Pancreas (tissue), 10 donors: ENCODE results near the gene TSPAN11. TPM values are rescaled to one million over a fixed set of nuclear protein-coding genes. Genes with fewer than 3 reads are reported as not detected.

ENCODE experiments used
- ATAC-seq, 4 donors: fragments of 200-7000 bp; cut with Tn5 transposase; one replicate each; pipeline versions ENCODE4 v1.8.0 to v1.9.1; 2020; ENCODE audit warnings: mild to moderate bottlenecking in 4 of 4, moderate library complexity in 4 of 4
- DNase-seq, 6 donors: peaks; one replicate each; pipeline ENCODE4 v3.0.0-alpha.2; 2020
- FAIRE-seq: peaks from 2 replicates; lab custom pipeline; 2012; peaks lifted over from hg19 to GRCh38; lab: Jason Lieb, UNC
- H3K27ac ChIP-seq, 4 donors: fragments of 200-600 bp; sonication (generic); 1 replicate in 3 of 4; 2 replicates in 1 of 4; pipeline versions ENCODE4 v1.5.0 to v1.8.0; 2020
- H3K27me3 ChIP-seq, 4 donors: fragments of 200-600 bp; one replicate each; pipeline ENCODE4 v1.8.0; 2021
- H3K36me3 ChIP-seq, 3 donors: fragments of 200-600 bp; sonication (generic) in 1 of 3; one replicate each; pipeline versions ENCODE4 v1.5.0 to v1.8.0; 2020 to 2021
- H3K4me1 ChIP-seq, 3 donors: fragments of 200-600 bp; one replicate each; pipeline ENCODE4 v1.8.0; 2021
- H3K4me3 ChIP-seq, 4 donors: fragments of 200-600 bp; sonication (generic) in 2 of 4; one replicate each; pipeline versions ENCODE4 v1.5.0 to v1.8.0; 2020 to 2021
- H3K9me3 ChIP-seq, 4 donors: fragments of 200-600 bp; one replicate each; pipeline ENCODE4 v1.8.0; 2021
- CTCF ChIP-seq, 4 donors: fragments of 200-600 bp; sonication (generic) in 3 of 4; IDR thresholded peaks; one replicate each; pipeline versions ENCODE4 v1.5.0 to v1.8.0; 2021; ENCODE audit warnings: antibody characterized with exemption in 4 of 4
- WGBS, 2 donors: extraction: QIAGEN DNeasy Blood & Tissue Kit; methylation state at CpG; one replicate each; pipeline ENCODE4 v1.1.7; 2013; 5-methylcytosine and 5-hydroxymethylcytosine counted together
- intact Hi-C, 3 donors: fragments of 100-400 bp; cut with DNase I; formaldehyde crosslinking; loops; one replicate each; pipeline versions ENCODE4 v1.11.1 to v1.14.2; 2022
- polyA plus RNA-seq, 2 donors: library from polyadenylated mRNA; stranded (reverse); fragments of 200-250 nt; gene quantifications; one replicate each; pipeline ENCODE4 v1.2.3, GENCODE V29; 2013
- total RNA-seq, 6 donors: library from RNA; stranded (reverse); fragmentation: NEBNext Ultra II Directional in 4 of 6; extraction: Animal tissue kit (Norgen Biotek cat#: 25700) in 4 of 6; gene quantifications; one replicate each; pipeline versions ENCODE4 v1.2.1 to v1.2.4, GENCODE V29; 2021 to 2023
- donor health status: healthy with polysubstance abuse.
- donor health status: DM: no; HTN: no; CAD: no; lungs with moderate emphysema.
- donor health status: DM: no; HTN: no; CAD: no.
- donor health status: control.
- donor health status: control.
- donor health status: Bipolar disorder and iron deficiency.
- donor health status: DM: yes; HTN: yes; CAD: no.
- donor health status: DM: no; HTN: no; CAD: no.
- donor health status: DM: no; HTN: no; CAD: no.
- donor health status: DM: yes; HTN: yes; CAD: no.

TSPAN11 gene
- total and polyA plus RNA-seq, 8 donors: 0.13 to 2.2 (median 0.44) TPM

GRCh38 chr12:30923057-30923456 lies 3.5 kb upstream of the TSPAN11 start:
- no peak for FAIRE-seq
- no peak for TF ChIP-seq CTCF (IDR thresholded peaks at IDR 0.05)
- Histone ChIP-seq H3K27ac (no peak overlapping the region), H3K4me3 (no peak overlapping the region), H3K36me3 (no peaks in the 10 kb centered on the region), H3K27me3 (no peaks in the 10 kb centered on the region), H3K4me1 (no peaks in the 10 kb centered on the region), H3K9me3 (no peaks in the 10 kb centered on the region)
- intact Hi-C loops: no loop called here
- 71 to 92% methylated on average over 1 of the region's 1 CpG for WGBS, 2 donors
- no peak for DNase-seq
- ATAC-seq: no peak

- Histone ChIP-seq H3K27ac (no peak overlapping the region), H3K4me1 (no peaks in the 10 kb centered on the region), H3K4me3 (peak overlapping the region in 2 of 4 donors; percentile 28 to 45), H3K36me3 (no peaks in the 10 kb centered on the region), H3K27me3 (no peaks in the 10 kb centered on the region), H3K9me3 (no peaks in the 10 kb centered on the region)
- FAIRE-seq (no peak), DNase-seq (no peak), ATAC-seq (no peak)
- 60 to 72% methylated on average over 11 of the region's 11 CpGs for WGBS, 2 donors
- no peak for TF ChIP-seq CTCF (IDR thresholded peaks at IDR 0.05)
- intact Hi-C loops: no loop called here
These were observed 823 bp upstream of the TSPAN11 start for GRCh38 chr12:30925607-30926242.

GRCh38 chr12:30927222-30927611 lies 669 bp downstream of the TSPAN11 start:
- 89 to 94% methylated on average over 7 of the region's 7 CpGs for WGBS, 2 donors
- H3K4me3 ChIP-seq: no peak overlapping the region
- ATAC-seq (no peak), DNase-seq (no peak), FAIRE-seq (no peak)
- no peaks in the 10 kb centered on the region for H3K4me1 ChIP-seq
- H3K9me3 ChIP-seq: no peaks in the 10 kb centered on the region
- intact Hi-C loops: no loop called here
- TF ChIP-seq CTCF (IDR thresholded peaks at IDR 0.05): no peak
- H3K27ac ChIP-seq: no peak overlapping the region
- no peaks in the 10 kb centered on the region for H3K36me3 ChIP-seq
- H3K27me3 ChIP-seq: no peaks in the 10 kb centered on the region

- Histone ChIP-seq H3K36me3 (no peaks in the 10 kb centered on the region), H3K27me3 (no peaks in the 10 kb centered on the region), H3K9me3 (no peaks in the 10 kb centered on the region), H3K4me1 (no peaks in the 10 kb centered on the region), H3K27ac (no peak overlapping the region), H3K4me3 (no peak overlapping the region)
- 64 to 71% methylated on average over 12 of the region's 12 CpGs for WGBS, 2 donors
- no peak for ATAC-seq
- no peak for TF ChIP-seq CTCF (IDR thresholded peaks at IDR 0.05)
- intact Hi-C loops: no loop called here
- no peak for DNase-seq
- no peak for FAIRE-seq
These were observed 2.1 kb downstream of the TSPAN11 start for GRCh38 chr12:30928356-30929244.

- 52 to 56% methylated on average over 7 of the region's 7 CpGs for WGBS, 2 donors
- DNase-seq (no peak), FAIRE-seq (no peak), ATAC-seq (no peak)
- Histone ChIP-seq H3K36me3 (no peaks in the 10 kb centered on the region), H3K27me3 (no peaks in the 10 kb centered on the region), H3K9me3 (no peaks in the 10 kb centered on the region), H3K27ac (no peak overlapping the region), H3K4me1 (no peaks in the 10 kb centered on the region), H3K4me3 (no peak overlapping the region)
- intact Hi-C loops: no loop called here
- TF ChIP-seq CTCF (IDR thresholded peaks at IDR 0.05): no peak
These were observed 3.7 kb downstream of the TSPAN11 start for GRCh38 chr12:30930238-30930637.
